HG02885 (cell line): Measurements from ENCODE around the gene FOXK1.

Experiments used
- ATAC-seq: cut with Tn5 transposase; IDR thresholded peaks from one replicate; pipeline ENCODE4 v1.9.1; 2021; ENCODE audit warnings: mild to moderate bottlenecking; ENCODE audit not compliant: unreplicated experiment, poor library complexity

FOXK1 gene

GRCh38 chr7:4693749-4694148 lies 11.7 kb downstream of the FOXK1 start:
- ATAC-seq, result no peak

GRCh38 chr7:4694305-4694704 lies 12.2 kb downstream of the FOXK1 start:
- no peak for ATAC-seq

GRCh38 chr7:4698707-4699275 lies 16.7 kb downstream of the FOXK1 start:
- no peak for ATAC-seq

GRCh38 chr7:4699841-4700240 lies 17.7 kb downstream of the FOXK1 start:
- no peak for ATAC-seq

GRCh38 chr7:4700577-4701235 lies 18.6 kb downstream of the FOXK1 start:
- no peak for ATAC-seq

GRCh38 chr7:4702961-4703512 lies 20.9 kb downstream of the FOXK1 start:
- no peak for ATAC-seq

- ATAC-seq, result no peak
These were observed 21.4 kb downstream of the FOXK1 start for GRCh38 chr7:4703532-4703931.

GRCh38 chr7:4706384-4707216 lies 24.5 kb downstream of the FOXK1 start:
- no peak for ATAC-seq

GRCh38 chr7:4707217-4707741 lies 25.2 kb downstream of the FOXK1 start:
- no peak for ATAC-seq

- ATAC-seq, result no peak
These were observed 25.9 kb downstream of the FOXK1 start for GRCh38 chr7:4707980-4708411.

- ATAC-seq, result no peak
These were observed 27.1 kb downstream of the FOXK1 start for GRCh38 chr7:4709187-4709586.

- ATAC-seq, result no peak
These were observed 29.0 kb downstream of the FOXK1 start for GRCh38 chr7:4711093-4711492.

- ATAC-seq, result no peak
These were observed 29.5 kb downstream of the FOXK1 start for GRCh38 chr7:4711634-4712033.

GRCh38 chr7:4712281-4713182 lies 30.4 kb downstream of the FOXK1 start:
- ATAC-seq, result peak; percentile 61

GRCh38 chr7:4713183-4713784 lies 31.2 kb downstream of the FOXK1 start:
- ATAC-seq, result peak; percentile 82

GRCh38 chr7:4714161-4714700 lies 32.1 kb downstream of the FOXK1 start:
- no peak for ATAC-seq

- no peak for ATAC-seq
These were observed 32.8 kb downstream of the FOXK1 start for GRCh38 chr7:4714767-4715409.

GRCh38 chr7:4715410-4715776 lies 33.3 kb downstream of the FOXK1 start:
- ATAC-seq, result no peak
